ENCODE results near the gene CCL4.

GRCh38 chr17:36124879-36125824, 21.5 kb downstream of the CCL4 start:
- TF ChIP-seq CTCF (IDR thresholded peaks at IDR 0.05) (peak; percentile 49), EZH2phosphoT487 (IDR thresholded peaks at IDR 0.05) (no peak)

All from neural progenitor cell (in vitro differentiated cells).